Astrocyte of the spinal cord (primary cell): ENCODE measurements around the gene IQSEC3.

Source experiments
- DNase-seq: peaks from one replicate; pipeline ENCODE4 v3.0.0; 2011; ENCODE audit warnings: low read depth, low spot score
- H3K4me3 ChIP-seq: 2 replicates; pipeline ENCODE4 v1.5.1; 2011; ENCODE audit warnings: low read depth, mild to moderate bottlenecking, low read length, moderate library complexity
- in situ Hi-C: cut with HindIII; loops from 2 replicates; pipeline ENCODE4 v1.10.0; 2017; ENCODE audit warnings: low sequenced_read_pairs
- TF ChIP-seq, protein P1 (sequence below): IDR thresholded peaks from 2 replicates; pipeline ENCODE4 v1.5.1; 2012; ENCODE audit warnings: low read depth, mild to moderate bottlenecking, low read length, inconsistent platforms

Gene IQSEC3

DNA sequence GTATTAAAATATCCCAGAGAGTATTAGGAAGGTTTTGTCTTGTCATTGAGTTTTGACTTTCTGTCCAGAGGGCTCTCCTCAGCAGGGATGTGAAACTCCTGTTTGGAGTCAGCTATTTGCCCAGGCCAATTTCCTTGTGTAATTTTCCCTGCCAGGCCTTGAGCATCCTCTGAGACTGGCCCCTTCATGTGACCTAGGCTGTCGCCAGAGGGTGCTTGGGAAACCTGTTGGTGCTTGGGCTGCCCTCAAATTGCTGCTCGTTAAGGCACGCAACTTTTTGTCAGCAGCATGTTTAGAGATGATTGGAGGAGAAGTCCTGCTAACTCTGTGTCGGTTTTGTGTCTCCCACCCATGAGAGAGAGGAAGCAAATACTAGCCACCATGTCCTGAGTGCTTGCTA lies 39.1 kb downstream of the IQSEC3 start:
- no peak overlapping the region for H3K4me3 ChIP-seq
- no peak for DNase-seq
- TF ChIP-seq, protein P1, sequence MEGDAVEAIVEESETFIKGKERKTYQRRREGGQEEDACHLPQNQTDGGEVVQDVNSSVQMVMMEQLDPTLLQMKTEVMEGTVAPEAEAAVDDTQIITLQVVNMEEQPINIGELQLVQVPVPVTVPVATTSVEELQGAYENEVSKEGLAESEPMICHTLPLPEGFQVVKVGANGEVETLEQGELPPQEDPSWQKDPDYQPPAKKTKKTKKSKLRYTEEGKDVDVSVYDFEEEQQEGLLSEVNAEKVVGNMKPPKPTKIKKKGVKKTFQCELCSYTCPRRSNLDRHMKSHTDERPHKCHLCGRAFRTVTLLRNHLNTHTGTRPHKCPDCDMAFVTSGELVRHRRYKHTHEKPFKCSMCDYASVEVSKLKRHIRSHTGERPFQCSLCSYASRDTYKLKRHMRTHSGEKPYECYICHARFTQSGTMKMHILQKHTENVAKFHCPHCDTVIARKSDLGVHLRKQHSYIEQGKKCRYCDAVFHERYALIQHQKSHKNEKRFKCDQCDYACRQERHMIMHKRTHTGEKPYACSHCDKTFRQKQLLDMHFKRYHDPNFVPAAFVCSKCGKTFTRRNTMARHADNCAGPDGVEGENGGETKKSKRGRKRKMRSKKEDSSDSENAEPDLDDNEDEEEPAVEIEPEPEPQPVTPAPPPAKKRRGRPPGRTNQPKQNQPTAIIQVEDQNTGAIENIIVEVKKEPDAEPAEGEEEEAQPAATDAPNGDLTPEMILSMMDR: no peak
- in situ Hi-C loops: no loop called here

DNA sequence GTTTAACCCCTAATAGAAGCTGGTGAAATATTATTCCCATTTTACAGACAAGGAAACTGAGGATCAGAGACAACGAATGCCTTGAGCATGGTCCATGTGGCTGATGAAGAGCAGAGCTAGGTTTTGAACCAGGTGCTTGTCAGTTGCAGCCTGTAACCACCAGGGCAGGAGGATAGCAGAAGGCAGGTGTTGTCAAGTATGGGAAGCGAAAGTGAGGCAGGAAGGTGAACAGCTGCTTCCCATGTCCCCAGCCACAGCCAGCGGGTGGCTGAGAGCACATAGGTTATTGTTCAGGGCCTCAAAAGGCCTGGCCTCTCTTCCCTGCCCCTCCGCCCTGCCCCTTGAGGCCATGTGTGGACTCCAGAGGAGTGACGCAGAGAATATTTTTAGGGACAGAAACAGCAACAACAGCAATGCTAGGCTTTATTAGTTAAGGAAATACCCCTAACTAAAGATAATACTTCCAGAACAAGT lies 39.6 kb downstream of the IQSEC3 start:
- H3K4me3 ChIP-seq: no peak overlapping the region
- in situ Hi-C loops: no loop called here
- TF ChIP-seq, protein P1: no peak
- DNase-seq: no peak

DNA sequence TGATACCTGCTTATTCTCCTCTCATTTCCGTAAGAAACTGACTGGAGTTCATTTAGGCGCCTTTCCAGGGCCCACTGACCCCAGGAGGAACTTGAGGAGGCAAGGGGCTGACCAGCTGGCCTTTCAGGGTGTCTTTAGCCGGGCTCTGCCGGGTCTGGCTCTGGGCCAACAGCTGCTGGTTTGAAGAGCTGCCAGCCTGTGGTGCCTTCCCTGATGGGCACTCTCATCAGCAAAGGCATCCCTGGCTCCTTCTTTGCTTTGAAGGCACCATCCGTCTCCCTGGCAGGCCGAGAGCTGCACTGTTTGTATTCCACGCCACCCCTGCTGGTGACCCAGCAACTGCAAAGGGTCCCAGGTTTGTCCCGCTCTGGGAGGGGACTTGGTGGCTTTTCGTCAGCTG lies 42.0 kb downstream of the IQSEC3 start:
- no peak overlapping the region for H3K4me3 ChIP-seq
- no peak for DNase-seq
- TF ChIP-seq, protein P1: no peak
- in situ Hi-C loops: no loop called here

DNA sequence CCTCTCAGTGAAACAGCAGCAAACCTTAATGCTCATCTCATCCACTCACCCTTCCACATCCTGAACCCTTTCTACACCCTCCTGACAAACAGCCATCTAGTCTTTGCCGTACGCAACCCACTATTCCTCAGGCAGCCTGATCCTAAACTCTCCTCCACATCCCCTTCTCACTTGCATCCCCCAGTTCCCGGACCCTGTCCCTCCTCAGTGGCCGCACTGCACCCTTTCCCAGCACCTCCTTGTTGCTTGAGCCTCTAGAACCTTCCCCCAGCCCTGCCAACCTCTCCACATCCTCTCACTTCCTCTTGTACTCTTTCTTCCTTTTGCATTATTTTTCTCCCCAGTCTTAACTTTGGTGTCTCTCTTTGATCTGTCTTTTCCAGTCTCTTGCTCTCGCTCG lies 42.9 kb downstream of the IQSEC3 start:
- TF ChIP-seq, protein P1: no peak
- no peak for DNase-seq
- H3K4me3 ChIP-seq: no peak overlapping the region
- in situ Hi-C loops: no loop called here

DNA sequence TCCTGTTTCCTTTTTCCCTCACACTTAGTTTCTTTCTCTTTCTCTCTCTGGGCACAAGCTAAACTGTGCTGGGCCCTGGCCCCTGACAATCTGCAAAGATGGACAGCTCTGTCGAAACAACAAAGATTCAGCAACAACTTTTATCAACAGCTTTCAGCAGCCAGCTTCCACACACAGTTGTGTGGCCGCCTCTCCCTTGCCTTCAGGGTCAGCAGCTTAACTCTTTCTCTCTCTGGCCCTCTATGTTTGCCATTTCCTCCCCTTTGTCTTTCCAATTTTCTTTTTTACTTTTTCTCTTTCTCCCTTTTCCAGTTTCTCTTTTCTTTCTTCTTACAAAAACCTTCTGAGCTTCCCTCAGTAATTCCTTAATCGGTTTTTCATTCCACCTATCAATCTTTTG lies 43.3 kb downstream of the IQSEC3 start:
- TF ChIP-seq, protein P1: no peak
- in situ Hi-C loops: no loop called here
- no peak overlapping the region for H3K4me3 ChIP-seq
- DNase-seq: no peak

DNA sequence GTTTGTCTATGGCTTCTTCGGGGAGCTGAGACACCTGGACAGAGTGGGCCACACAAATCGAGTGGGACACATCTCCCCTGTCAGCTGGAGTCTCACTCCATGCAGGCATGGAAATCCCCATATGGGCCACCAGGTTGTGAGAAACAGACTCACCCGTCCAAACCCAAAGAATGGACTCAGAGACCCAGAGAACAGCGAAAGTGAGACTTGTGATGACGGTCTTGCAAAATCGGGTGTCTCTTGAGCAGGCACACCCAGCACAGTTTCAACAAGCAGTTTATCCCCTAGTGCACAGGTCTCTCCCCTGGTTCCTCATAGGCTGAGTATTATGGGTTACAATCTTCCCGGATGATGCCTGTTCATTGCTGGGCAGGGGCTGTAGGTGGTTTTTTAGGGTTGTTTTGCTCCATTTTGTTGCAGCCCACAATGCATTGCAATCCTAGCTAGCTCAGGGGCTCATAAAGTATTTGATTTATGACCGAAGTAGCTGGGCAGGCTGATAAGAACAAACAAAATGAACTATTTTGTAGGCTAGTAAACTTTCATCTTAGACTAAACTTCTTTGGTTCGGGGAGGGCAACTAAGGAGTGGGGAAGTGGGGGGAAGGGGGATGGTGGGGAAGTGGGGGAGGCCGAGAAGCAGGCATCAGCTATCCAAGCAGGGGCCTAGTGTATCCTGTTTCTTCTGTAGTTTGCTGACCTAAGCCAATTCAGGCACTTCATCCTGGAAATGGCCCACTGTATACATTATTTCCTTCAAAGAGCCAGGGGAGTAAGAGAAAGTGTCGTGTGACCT lies 45.3 kb downstream of the IQSEC3 start:
- no peak overlapping the region for H3K4me3 ChIP-seq
- in situ Hi-C loops: no loop called here
- DNase-seq: no peak
- TF ChIP-seq, protein P1: no peak

DNA sequence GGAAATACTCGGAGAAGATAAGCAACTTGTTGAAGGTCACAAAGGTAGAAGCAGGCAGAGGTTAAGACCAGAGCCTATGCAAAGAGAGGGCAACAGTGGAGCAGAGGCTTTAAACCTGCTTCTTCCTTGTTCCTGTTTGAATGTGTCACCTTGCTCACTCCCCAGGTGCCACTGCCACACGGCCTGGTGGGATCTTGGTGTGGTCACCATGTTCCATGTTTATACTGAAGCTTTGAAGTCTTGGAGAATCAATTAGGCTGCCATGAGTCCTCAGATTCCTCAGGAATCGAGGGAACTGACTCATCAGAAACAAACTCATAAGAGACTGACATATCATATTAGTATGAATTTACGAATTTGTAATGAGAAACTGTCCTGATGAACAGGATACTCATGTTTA lies 46.8 kb downstream of the IQSEC3 start:
- DNase-seq: no peak
- no peak overlapping the region for H3K4me3 ChIP-seq
- TF ChIP-seq, protein P1: no peak
- in situ Hi-C loops: no loop called here
